IMR-90 (cell line): Measurements from ENCODE around the gene DOCK10. TPM values are rescaled to one million over a fixed set of nuclear protein-coding genes. Genes with fewer than 3 reads are reported as not detected.
A peak's percentile ranks its signal among the peaks of the same experiment; 100 is the strongest.

Experiments
- ATAC-seq: fragments of 200-7000 bp; cut with Tn5 transposase; 2 replicates; pipeline ENCODE4 v1.9.1; 2020; ENCODE audit warnings: low read depth, mild to moderate bottlenecking, moderate library complexity
- BruUV-seq: library from RNA; stranded (reverse); fragments of 400-500 nt; replicated peaks from 2 replicates; lab custom pipeline; 2021; lab: Mats Ljungman, UMichigan
- CTCF ChIA-PET: fragments of 300-600 bp; formaldehyde crosslinking; extraction: SDS; loops from one replicate; lab custom pipeline; 2021; ENCODE audit warnings: antibody characterized with exemption; lab: Yijun Ruan, JAX
- POLR2A ChIA-PET: fragments of 300-600 bp; sonication (Branson Sonifier 250); formaldehyde crosslinking; loops from one replicate; lab custom pipeline; 2022; ENCODE audit warnings: antibody characterized with exemption; ENCODE audit not compliant: unreplicated experiment; lab: Charles Lee
- DNase-seq: peaks from one replicate; pipeline ENCODE4 v3.0.0; 2013
- H2AFZ ChIP-seq: replicated peaks from 2 replicates; pipeline ENCODE3; 2013; ENCODE audit warnings: low read length, mild to moderate bottlenecking; ENCODE audit not compliant: poor library complexity
- H2AK5ac ChIP-seq: 2 replicates; pipeline ENCODE4 v1.6.1; 2013; ENCODE audit warnings: low read depth, low read length, inconsistent platforms
- H2AK9ac ChIP-seq: replicated peaks from 2 replicates; pipeline ENCODE3; 2013; ENCODE audit warnings: mild to moderate bottlenecking, low read depth, low read length, moderate library complexity; ENCODE audit not compliant: poor library complexity
- H2BK120ac ChIP-seq: 2 replicates; pipeline ENCODE4 v1.6.1; 2013; ENCODE audit warnings: low read depth, low read length, inconsistent platforms
- H2BK15ac ChIP-seq: 3 replicates; pipeline ENCODE4 v1.6.1; 2013; ENCODE audit warnings: low read depth, low read length, inconsistent platforms
- H2BK20ac ChIP-seq: 2 replicates; pipeline ENCODE4 v1.6.1; 2013; ENCODE audit warnings: low read depth, mild to moderate bottlenecking, inconsistent platforms, low read length, moderate library complexity
- H2BK5ac ChIP-seq: 2 replicates; pipeline ENCODE4 v1.6.1; 2013; ENCODE audit warnings: mild to moderate bottlenecking, low read depth, low read length, inconsistent platforms; ENCODE audit not compliant: poor library complexity, severe bottlenecking
- H3K14ac ChIP-seq: replicated peaks from 2 replicates; pipeline ENCODE4 v1.6.1; 2013; ENCODE audit warnings: low read depth, low read length, inconsistent platforms
- H3K18ac ChIP-seq: 2 replicates; pipeline ENCODE4 v1.6.1; 2013; ENCODE audit warnings: low read depth, low read length, control low read depth
- H3K23ac ChIP-seq: 2 replicates; pipeline ENCODE4 v1.6.1; 2013; ENCODE audit warnings: low read depth, low read length, inconsistent platforms
- H3K27ac ChIP-seq: 2 replicates; pipeline ENCODE4 v1.5.1; 2013; ENCODE audit warnings: mild to moderate bottlenecking, control low read depth, low read length; ENCODE audit not compliant: insufficient read depth
- H3K27me3 ChIP-seq: 2 replicates; pipeline ENCODE4 v1.6.1; 2013; ENCODE audit warnings: low read length; ENCODE audit not compliant: control insufficient read depth, insufficient read depth
- H3K36me3 ChIP-seq: 2 replicates; pipeline ENCODE4 v1.6.1; 2013; ENCODE audit warnings: low read length, mixed read lengths; ENCODE audit not compliant: control insufficient read depth, insufficient read depth
- H3K4ac ChIP-seq: 2 replicates; pipeline ENCODE4 v1.6.1; 2013; ENCODE audit warnings: low read depth, low read length, inconsistent platforms
- H3K4me1 ChIP-seq: 2 replicates; pipeline ENCODE4 v1.6.1; 2013; ENCODE audit warnings: low read length, mixed read lengths; ENCODE audit not compliant: control insufficient read depth, insufficient read depth
- H3K4me2 ChIP-seq: 2 replicates; pipeline ENCODE4 v1.6.1; 2013; ENCODE audit warnings: low read depth, mild to moderate bottlenecking, control low read depth, low read length, moderate library complexity
- H3K4me3 ChIP-seq: 2 replicates; pipeline ENCODE4 v1.5.1; 2013; ENCODE audit warnings: low read depth, mild to moderate bottlenecking, control low read depth, low read length, moderate library complexity; ENCODE audit not compliant: insufficient read depth
- H3K56ac ChIP-seq: 2 replicates; pipeline ENCODE4 v1.6.1; 2013; ENCODE audit warnings: low read length, inconsistent platforms; ENCODE audit not compliant: insufficient read depth; ENCODE audit errors: extremely low read depth
- H3K79me1 ChIP-seq, 2 experiments: 2 replicates each; pipeline ENCODE4 v1.6.1; 2013; ENCODE audit warnings: low read length in 2 of 2, inconsistent platforms in 1 of 2, low read depth in 1 of 2
- H3K9ac ChIP-seq: 2 replicates; pipeline ENCODE4 v1.6.1; 2013; ENCODE audit warnings: low read depth, low read length, control low read depth
- H3K9me1 ChIP-seq: 2 replicates; pipeline ENCODE4 v1.6.1; 2013; ENCODE audit warnings: low read length, inconsistent platforms; ENCODE audit not compliant: insufficient read depth
- H3K9me3 ChIP-seq: 2 replicates; pipeline ENCODE4 v1.6.1; 2013; ENCODE audit warnings: low read length; ENCODE audit not compliant: control insufficient read depth, insufficient read depth
- H4K20me1 ChIP-seq: 2 replicates; pipeline ENCODE4 v1.6.1; 2013; ENCODE audit warnings: low read length, inconsistent platforms; ENCODE audit not compliant: insufficient read depth
- H4K5ac ChIP-seq: 2 replicates; pipeline ENCODE4 v1.6.1; 2013; ENCODE audit warnings: mild to moderate bottlenecking, low read depth, low read length, control low read depth
- H4K8ac ChIP-seq, 2 experiments: 2 replicates each; pipeline ENCODE4 v1.6.1; 2013; ENCODE audit warnings: low read depth in 2 of 2, low read length in 2 of 2, control low read depth in 1 of 2, inconsistent platforms in 1 of 2
- H4K91ac ChIP-seq: 2 replicates; pipeline ENCODE4 v1.6.1; 2013; ENCODE audit warnings: low read depth, low read length, inconsistent platforms; ENCODE audit not compliant: insufficient read depth
- CEBPB ChIP-seq: IDR thresholded peaks from 2 replicates; pipeline ENCODE4 v1.6.1; 2012; ENCODE audit warnings: low read depth, low read length, improper control_type of control experiment
- CHD1 ChIP-seq: IDR thresholded peaks from 2 replicates; pipeline ENCODE4 v1.6.1; 2012; ENCODE audit warnings: low read depth, low read length, improper control_type of control experiment
- MAZ ChIP-seq: IDR thresholded peaks from 2 replicates; pipeline ENCODE4 v1.6.1; 2012; ENCODE audit warnings: low read depth, mild to moderate bottlenecking, low read length, improper control_type of control experiment, moderate library complexity, borderline replicate concordance
- MXI1 ChIP-seq: IDR thresholded peaks from 2 replicates; pipeline ENCODE4 v1.6.1; 2012; ENCODE audit warnings: low read depth, mild to moderate bottlenecking, low read length, moderate library complexity, borderline replicate concordance
- NFE2L2 ChIP-seq: fragments of 150-350 bp; IDR thresholded peaks from 2 replicates; pipeline ENCODE4 v1.6.1; 2016; ENCODE audit warnings: low read depth, mild to moderate bottlenecking, low read length
- RCOR1 ChIP-seq: IDR thresholded peaks from 2 replicates; pipeline ENCODE4 v1.6.1; 2012; ENCODE audit warnings: mild to moderate bottlenecking, low read length, improper control_type of control experiment; ENCODE audit not compliant: insufficient replicate concordance
- RFX5 ChIP-seq: IDR thresholded peaks from 2 replicates; pipeline ENCODE4 v1.8.0; 2012; ENCODE audit warnings: low read depth, mild to moderate bottlenecking, low read length, moderate library complexity
- SMC3 ChIP-seq: fragments of 150-350 bp; IDR thresholded peaks from 2 replicates; pipeline ENCODE4 v1.6.1; 2016; ENCODE audit warnings: low read depth, mild to moderate bottlenecking, antibody characterized with exemption, low read length, moderate library complexity
- USF2 ChIP-seq: fragments of 150-350 bp; IDR thresholded peaks from 2 replicates; pipeline ENCODE4 v1.6.1; 2017; ENCODE audit warnings: mild to moderate bottlenecking, antibody characterized with exemption, low read length, low read depth
- WGBS, 2 experiments: methylation state at CpG; one replicate each; pipeline versions ENCODE4 v1.1.5 to v1.1.7; 2013; ENCODE audit warnings: missing lambda C conversion rate in 2 of 2; ENCODE audit not compliant: insufficient read length in 1 of 2; ENCODE audit errors: extremely low coverage in 2 of 2; 5-methylcytosine and 5-hydroxymethylcytosine counted together
- dilution Hi-C: fragments of 300-500 bp; cut with HindIII; formaldehyde crosslinking; loops from one replicate; pipeline ENCODE4 v1.14.3; 2018; ENCODE audit warnings: low sequenced_read_pairs; ENCODE audit not compliant: unreplicated experiment
- in situ Hi-C: fragments of 300-500 bp; cut with MboI; formaldehyde crosslinking; loops from 3 replicates; pipeline ENCODE4 v1.14.3; 2019; ENCODE audit warnings: low sequenced_read_pairs, inconsistent platforms, mixed read lengths
- intact Hi-C: fragments of 100-400 bp; cut with micrococcal nuclease; formaldehyde crosslinking; loops from 2 replicates; pipeline ENCODE4 v1.10.0; 2022
- polyA plus RNA-seq, 3 experiments: library from polyadenylated mRNA; depleted of rRNA; stranded (reverse); fragments of >200 nt; gene quantifications; 2 replicates each; pipeline ENCODE4 v1.2.3, GENCODE V29; 2012; ENCODE audit warnings: low replicate concordance in 1 of 3
- total RNA-seq: library from RNA; depleted of rRNA; stranded (reverse); fragments of >200 nt; gene quantifications from 2 replicates; pipeline ENCODE4 v1.2.3, GENCODE V29; 2012
- TF ChIP-seq, protein P1 (sequence below): fragments of 150-350 bp; IDR thresholded peaks from 2 replicates; pipeline ENCODE4 v1.6.1; 2016; ENCODE audit warnings: low read depth, mild to moderate bottlenecking, low read length, moderate library complexity, borderline replicate concordance
- TF ChIP-seq, protein P2 (sequence below): conservative IDR thresholded peaks from 2 replicates; pipeline ENCODE4 v1.5.1; 2012; ENCODE audit warnings: mild to moderate bottlenecking, low read depth, low read length, improper control_type of control experiment

Gene DOCK10
- total and polyA plus RNA-seq, 2 of the 4 experiments (the other 2 are of a cell fraction), result 58.6 to 75.3 TPM

DNA sequence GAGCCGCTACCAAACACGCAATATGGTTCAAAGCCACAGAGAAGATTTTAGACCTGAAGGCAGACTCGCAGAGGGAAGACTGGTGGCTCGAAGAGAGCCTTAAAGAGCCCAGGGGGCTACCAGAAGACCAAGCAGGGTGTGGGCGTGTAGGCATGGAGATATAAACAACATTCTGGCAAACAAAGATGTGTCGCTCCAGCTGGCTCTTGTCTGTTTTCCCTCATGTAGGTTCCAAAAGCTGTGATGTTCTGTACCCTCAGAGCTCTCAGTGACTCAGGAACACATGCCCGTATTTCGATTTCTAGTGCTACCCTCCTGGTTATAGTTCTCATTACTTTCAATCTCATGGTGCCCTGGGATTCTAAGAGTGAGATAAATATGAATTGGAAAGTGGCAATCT is 44.5 kb downstream of the DOCK10 start:
- Histone ChIP-seq H4K8ac (peak overlapping the region in 1 of 2 experiments; percentile 15; a peak in 2 of 4 replicates), H4K20me1 (no peaks in the 10 kb centered on the region), H3K79me1 (peaks cover 33 to 63% of the 10 kb centered on the region in 2 experiments), H3K4ac (peak overlapping the region; percentile 59; the same call in 1 of the 2 replicates), H3K14ac (no peak overlapping the region), H3K27ac (no peak overlapping the region), H4K5ac (peak overlapping the region; percentile 15; the same call in 1 of the 2 replicates), H2AK5ac (0 out of 2 replicates have a peak overlapping the region, but pooled peaks have one; percentile 20), H3K4me1 (peaks cover 7% of the 10 kb centered on the region), H2AK9ac (peak overlapping the region; percentile 3), H3K27me3 (no peaks in the 10 kb centered on the region), H4K91ac (no peak overlapping the region), H2AFZ (peak overlapping the region; percentile 26), H3K18ac (no peak overlapping the region), H2BK20ac (no peak overlapping the region), H3K9me3 (no peaks in the 10 kb centered on the region), H3K4me2 (peak overlapping the region; percentile 60), H3K56ac (no peak overlapping the region), H2BK120ac (peak overlapping the region; percentile 20; the same call in 1 of the 2 replicates), H3K23ac (no peak overlapping the region), H3K4me3 (no peak overlapping the region), H3K36me3 (no peaks in the 10 kb centered on the region), H2BK15ac (no peak overlapping the region), H3K9me1 (peaks cover 8% of the 10 kb centered on the region), H2BK5ac (no peak overlapping the region), H3K9ac (no peak overlapping the region)
- peak; percentile 56 for ATAC-seq
- WGBS, 2 experiments, result 20% methylated on average over 1 of the region's 8 CpGs; no CpG with 5 or more reads in 1 of the 2 experiments
- dilution Hi-C loops, result no loop called here
- POLR2A ChIA-PET, result no interaction called here
- in situ Hi-C loops, result no loop called here
- intact Hi-C loops, result no loop called here
- DNase-seq, result peak; percentile 80
- CTCF ChIA-PET, result no interaction called here
- TF ChIP-seq NFE2L2 (no peak), USF2 (no peak), CEBPB (no peak), MAZ (no peak), MXI1 (no peak), SMC3 (no peak), CHD1 (no peak), RFX5 (no peak), RCOR1 (no peak)
- TF ChIP-seq, protein P1, sequence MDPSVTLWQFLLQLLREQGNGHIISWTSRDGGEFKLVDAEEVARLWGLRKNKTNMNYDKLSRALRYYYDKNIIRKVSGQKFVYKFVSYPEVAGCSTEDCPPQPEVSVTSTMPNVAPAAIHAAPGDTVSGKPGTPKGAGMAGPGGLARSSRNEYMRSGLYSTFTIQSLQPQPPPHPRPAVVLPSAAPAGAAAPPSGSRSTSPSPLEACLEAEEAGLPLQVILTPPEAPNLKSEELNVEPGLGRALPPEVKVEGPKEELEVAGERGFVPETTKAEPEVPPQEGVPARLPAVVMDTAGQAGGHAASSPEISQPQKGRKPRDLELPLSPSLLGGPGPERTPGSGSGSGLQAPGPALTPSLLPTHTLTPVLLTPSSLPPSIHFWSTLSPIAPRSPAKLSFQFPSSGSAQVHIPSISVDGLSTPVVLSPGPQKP, result no peak
- TF ChIP-seq, protein P2, sequence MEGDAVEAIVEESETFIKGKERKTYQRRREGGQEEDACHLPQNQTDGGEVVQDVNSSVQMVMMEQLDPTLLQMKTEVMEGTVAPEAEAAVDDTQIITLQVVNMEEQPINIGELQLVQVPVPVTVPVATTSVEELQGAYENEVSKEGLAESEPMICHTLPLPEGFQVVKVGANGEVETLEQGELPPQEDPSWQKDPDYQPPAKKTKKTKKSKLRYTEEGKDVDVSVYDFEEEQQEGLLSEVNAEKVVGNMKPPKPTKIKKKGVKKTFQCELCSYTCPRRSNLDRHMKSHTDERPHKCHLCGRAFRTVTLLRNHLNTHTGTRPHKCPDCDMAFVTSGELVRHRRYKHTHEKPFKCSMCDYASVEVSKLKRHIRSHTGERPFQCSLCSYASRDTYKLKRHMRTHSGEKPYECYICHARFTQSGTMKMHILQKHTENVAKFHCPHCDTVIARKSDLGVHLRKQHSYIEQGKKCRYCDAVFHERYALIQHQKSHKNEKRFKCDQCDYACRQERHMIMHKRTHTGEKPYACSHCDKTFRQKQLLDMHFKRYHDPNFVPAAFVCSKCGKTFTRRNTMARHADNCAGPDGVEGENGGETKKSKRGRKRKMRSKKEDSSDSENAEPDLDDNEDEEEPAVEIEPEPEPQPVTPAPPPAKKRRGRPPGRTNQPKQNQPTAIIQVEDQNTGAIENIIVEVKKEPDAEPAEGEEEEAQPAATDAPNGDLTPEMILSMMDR, result no peak
- no TSS peak for BruUV-seq
